BJ (cell line): ENCODE data around the gene EDNRA. TPM values are rescaled to one million over a fixed set of nuclear protein-coding genes. Genes with fewer than 3 reads are reported as not detected.

Experiments used
- CTCF ChIA-PET: fragments of 350-600 bp; formaldehyde crosslinking; extraction: SDS; loops from one replicate; lab custom pipeline; 2021; ENCODE audit warnings: antibody characterized with exemption, inconsistent platforms; lab: Yijun Ruan, JAX
- POLR2A ChIA-PET: fragments of 300-600 bp; sonication (Branson Sonifier 250); formaldehyde crosslinking; extraction: SDS; loops from one replicate; lab custom pipeline; 2021; ENCODE audit warnings: antibody characterized with exemption; lab: Charles Lee
- DNase-seq: peaks from one replicate; pipeline ENCODE4 v3.0.0-alpha.2; 2011; ENCODE audit warnings: low read depth
- H3K27me3 ChIP-seq: 2 replicates; pipeline ENCODE4 v1.6.0; 2011; ENCODE audit warnings: low read length; ENCODE audit not compliant: control insufficient read depth, insufficient read depth
- H3K36me3 ChIP-seq: 2 replicates; pipeline ENCODE4 v1.5.1; 2011; ENCODE audit warnings: low read length; ENCODE audit not compliant: control insufficient read depth, insufficient read depth
- H3K4me3 ChIP-seq: 2 replicates; pipeline ENCODE4 v1.5.1; 2011; ENCODE audit warnings: low read depth, mild to moderate bottlenecking, control low read depth, low read length
- CTCF ChIP-seq: IDR thresholded peaks from 2 replicates; pipeline ENCODE4 v1.5.1; 2011; ENCODE audit warnings: low read depth, mild to moderate bottlenecking, control low read depth, inconsistent platforms, low read length, moderate library complexity; ENCODE audit not compliant: insufficient read depth
- polyA plus RNA-seq: library from polyadenylated mRNA; depleted of rRNA; stranded (reverse); fragments of >200 nt; gene quantifications from 2 replicates; pipeline ENCODE4 v1.2.3, GENCODE V29; 2011

EDNRA gene
- polyA plus RNA-seq, 1 experiment, result 7.6 TPM

- no peak for TF ChIP-seq CTCF
- no peak for DNase-seq
Observed at GRCh38 chr4:147515220-147515936, 34.5 kb downstream of the EDNRA start.

GRCh38 chr4:147516133-147516532, 35.2 kb downstream of the EDNRA start:
- Histone ChIP-seq H3K27me3 (no peaks in the 10 kb centered on the region), H3K36me3 (no peaks in the 10 kb centered on the region), H3K4me3 (no peak overlapping the region)
- CTCF ChIA-PET, result interaction anchor here (0.6 to 0.9 kb wide), 3 partner anchors 33 to 355 kb away, joined by 3 read pairs; no protein-coding TSS in a partner anchor
- POLR2A ChIA-PET, result no interaction called here
- no peak for TF ChIP-seq CTCF
- DNase-seq, result no peak

More at GRCh38 chr4:147515220-147515936, 34.5 kb downstream of the EDNRA start:
- ChIA-PET CTCF (interaction anchor here (0.6 to 1.4 kb wide), 4 partner anchors 33 to 354 kb away, joined by 3 to 4 read pairs (median 3); no protein-coding TSS in a partner anchor), POLR2A (no interaction called here)
- no peak overlapping the region for H3K4me3 ChIP-seq
- H3K27me3 ChIP-seq, result no peaks in the 10 kb centered on the region
- H3K36me3 ChIP-seq, result no peaks in the 10 kb centered on the region

- TF ChIP-seq CTCF, result no peak
- Histone ChIP-seq H3K27me3 (no peaks in the 10 kb centered on the region), H3K36me3 (no peaks in the 10 kb centered on the region), H3K4me3 (no peak overlapping the region)
- CTCF ChIA-PET, result interaction anchor here (0.6 to 2.8 kb wide), 23 partner anchors 8 to 499 kb away, joined by 3 to 25 read pairs (median 5); no protein-coding TSS in a partner anchor
- POLR2A ChIA-PET, result no interaction called here
- peak; percentile 62 for DNase-seq
Observed at GRCh38 chr4:147518086-147518485, 37.2 kb downstream of the EDNRA start.

GRCh38 chr4:147518846-147519767, 38.2 kb downstream of the EDNRA start:
- ChIA-PET CTCF (interaction anchor here (0.5 to 2.8 kb wide), 28 partner anchors 9 to 500 kb away, joined by 3 to 25 read pairs (median 4); no protein-coding TSS in a partner anchor), POLR2A (interaction anchor here (0.7 kb wide), 1 partner anchor 19 kb away, joined by 3 read pairs; no protein-coding TSS in a partner anchor)
- no peaks in the 10 kb centered on the region for H3K36me3 ChIP-seq
- TF ChIP-seq CTCF, result peak; percentile 95
- no peak for DNase-seq
- H3K4me3 ChIP-seq, result no peak overlapping the region
- no peaks in the 10 kb centered on the region for H3K27me3 ChIP-seq
